Skeletal muscle tissue (tissue), 4 donors: Measurements from ENCODE around the gene HLA-DQA1. TPM values are rescaled to one million over a fixed set of nuclear protein-coding genes. Genes with fewer than 3 reads are reported as not detected.
A peak's percentile ranks its signal among the peaks of the same experiment; 100 is the strongest.
"Not testable (repeated sequence)": the region's sequence is repeated elsewhere in the genome, so short reads cannot be mapped to it uniquely, and the experiment has no call there.

Experiments
- H3K27ac ChIP-seq: one replicate; pipeline ENCODE4 v1.7.0; 2013; ENCODE audit warnings: mild to moderate bottlenecking, low read depth, low read length, inconsistent platforms
- H3K27me3 ChIP-seq, 3 donors: one replicate each; pipeline ENCODE4 v1.7.0; 2013; ENCODE audit warnings: low read length in 3 of 3; ENCODE audit not compliant: control insufficient read depth in 3 of 3, insufficient read depth in 3 of 3
- H3K36me3 ChIP-seq, 3 donors: one replicate each; pipeline ENCODE4 v1.7.0; 2013; ENCODE audit warnings: low read length in 3 of 3; ENCODE audit not compliant: control insufficient read depth in 3 of 3, insufficient read depth in 3 of 3
- H3K4me1 ChIP-seq, 3 donors: one replicate each; pipeline ENCODE4 v1.7.0; 2013; ENCODE audit warnings: low read length in 3 of 3, mild to moderate bottlenecking in 3 of 3; ENCODE audit not compliant: control insufficient read depth in 3 of 3, insufficient read depth in 3 of 3
- H3K4me3 ChIP-seq, 3 donors: one replicate each; pipeline ENCODE4 v1.7.0; 2013; ENCODE audit warnings: low read length in 3 of 3
- H3K9ac ChIP-seq, 3 donors: one replicate each; pipeline ENCODE4 v1.7.0; 2013; ENCODE audit warnings: low read length in 3 of 3, mild to moderate bottlenecking in 3 of 3, moderate library complexity in 2 of 3, low read depth in 1 of 3
- H3K9me3 ChIP-seq, 3 donors: one replicate each; pipeline ENCODE4 v1.7.0; 2013; ENCODE audit warnings: low read length in 3 of 3; ENCODE audit not compliant: control insufficient read depth in 3 of 3
- total RNA-seq: library from RNA; depleted of rRNA; stranded (reverse); fragments of >200 nt; gene quantifications from one replicate; pipeline ENCODE4 v1.2.3, GENCODE V29; 2014
- donor health status: Osteomylitis.

The HLA-DQA1 gene
- total RNA-seq, 1 donor from 2014 or later = 1.0 TPM

DNA sequence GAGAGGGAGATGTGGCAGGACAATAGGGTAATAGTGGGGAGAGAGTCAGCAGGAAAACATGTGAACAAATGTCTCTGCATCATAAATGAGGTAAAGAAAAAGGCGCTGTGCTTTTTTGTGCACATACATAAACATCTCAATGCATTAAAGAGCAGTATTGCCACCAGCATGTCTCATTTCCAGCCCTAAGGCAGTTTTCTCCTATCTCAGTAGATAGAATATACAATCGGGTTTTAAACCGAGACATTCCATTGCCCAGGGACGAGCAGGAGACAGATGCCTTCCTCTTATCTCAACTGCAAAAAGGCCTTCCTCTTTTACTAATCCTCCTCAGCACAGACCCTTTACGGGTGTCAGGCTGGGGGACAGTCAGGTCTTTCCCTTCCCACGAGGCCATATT, 20.1 kb downstream of the HLA-DQA1 start:
- not testable (repeated sequence) for H3K36me3 ChIP-seq, H3K27me3 ChIP-seq, H3K9ac ChIP-seq, H3K4me3 ChIP-seq, H3K4me1 ChIP-seq, H3K27ac ChIP-seq, H3K9me3 ChIP-seq

- not testable (repeated sequence) for H3K9me3 ChIP-seq, H3K4me1 ChIP-seq, H3K4me3 ChIP-seq, H3K9ac ChIP-seq, H3K27me3 ChIP-seq, H3K27ac ChIP-seq, H3K36me3 ChIP-seq
Observed at GRCh38 chr6:32657819-32658218, 20.6 kb downstream of the HLA-DQA1 start.

- H3K4me1 ChIP-seq = no peaks in the 10 kb centered on the region
- H3K27me3 ChIP-seq = peaks cover 0 to 7% (median 0%) of the 10 kb centered on the region in 3 donors
- no peak overlapping the region for H3K4me3 ChIP-seq
- no peak overlapping the region for H3K9ac ChIP-seq
- no peaks in the 10 kb centered on the region for H3K9me3 ChIP-seq
- no peaks in the 10 kb centered on the region for H3K36me3 ChIP-seq
- H3K27ac ChIP-seq = no peak overlapping the region
Observed at GRCh38 chr6:32658268-32658897, 21.2 kb downstream of the HLA-DQA1 start.

DNA sequence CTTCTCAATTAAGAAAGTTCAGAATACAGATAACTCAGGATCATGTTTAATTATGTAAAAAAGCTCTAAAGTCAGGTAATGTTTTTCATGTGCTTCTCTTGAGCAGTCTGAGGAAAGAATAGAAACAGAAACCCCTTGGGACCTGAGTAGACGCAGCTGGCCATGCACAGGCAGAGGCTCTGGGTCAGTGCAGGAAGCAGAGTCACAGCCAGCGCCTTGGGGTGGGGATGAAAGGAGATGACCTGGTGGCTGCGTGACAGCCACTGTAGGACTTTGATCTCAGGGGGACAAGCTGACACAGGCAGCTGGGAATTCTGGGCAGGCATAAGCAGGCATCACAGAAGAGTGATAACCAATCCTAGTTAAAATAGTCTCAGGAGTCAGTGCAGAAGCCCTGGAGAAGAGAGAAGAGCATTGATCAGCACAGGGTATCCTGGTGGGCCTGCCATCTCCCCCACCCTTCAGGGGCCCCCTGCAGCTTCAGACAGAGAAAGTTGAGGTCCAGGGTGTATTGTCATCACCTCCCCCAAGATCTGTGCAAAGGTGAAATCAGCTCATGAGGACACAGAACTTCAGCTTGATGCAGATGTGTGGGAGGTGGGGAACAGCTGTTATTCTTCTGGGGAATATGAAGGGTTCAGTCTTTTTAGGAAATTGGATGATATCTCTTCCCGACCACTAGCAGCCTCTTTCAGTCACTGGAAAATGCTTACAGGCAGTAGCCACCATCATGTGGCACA, 22.8 kb downstream of the HLA-DQA1 start:
- no peak overlapping the region for H3K4me3 ChIP-seq
- H3K4me1 ChIP-seq = no peaks in the 10 kb centered on the region
- no peak overlapping the region for H3K27ac ChIP-seq
- H3K36me3 ChIP-seq = no peaks in the 10 kb centered on the region
- peaks cover 0 to 11% (median 0%) of the 10 kb centered on the region in 3 donors for H3K27me3 ChIP-seq
- H3K9me3 ChIP-seq = no peaks in the 10 kb centered on the region
- H3K9ac ChIP-seq = no peak overlapping the region

DNA sequence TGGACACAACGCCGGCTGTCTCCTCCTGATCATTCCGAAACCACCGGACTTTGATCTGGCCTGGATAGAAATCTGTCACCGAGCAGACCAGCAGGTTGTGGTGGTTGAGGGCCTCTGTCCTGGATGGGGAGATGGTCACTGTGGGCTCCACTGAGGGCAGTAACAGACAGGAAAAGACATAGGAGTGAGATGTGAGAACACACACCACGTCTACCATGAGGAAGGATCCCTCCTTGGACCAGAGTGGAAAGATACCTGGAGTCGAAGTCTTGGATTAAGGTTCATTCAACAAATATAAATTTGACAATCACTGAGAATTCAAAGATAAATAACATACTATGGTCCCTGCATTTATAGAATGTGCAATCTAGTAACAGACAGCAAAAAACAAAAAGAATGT, 24.9 kb downstream of the HLA-DQA1 start:
- Histone ChIP-seq H3K36me3 (no peaks in the 10 kb centered on the region), H3K9ac (no peak overlapping the region), H3K9me3 (no peaks in the 10 kb centered on the region), H3K4me1 (no peaks in the 10 kb centered on the region), H3K27me3 (peaks cover 0 to 14% (median 0%) of the 10 kb centered on the region in 3 donors), H3K27ac (no peak overlapping the region), H3K4me3 (no peak overlapping the region)

GRCh38 chr6:32662836-32663235, 25.6 kb downstream of the HLA-DQA1 start:
- no peaks in the 10 kb centered on the region for H3K36me3 ChIP-seq
- no peak overlapping the region for H3K27ac ChIP-seq

DNA sequence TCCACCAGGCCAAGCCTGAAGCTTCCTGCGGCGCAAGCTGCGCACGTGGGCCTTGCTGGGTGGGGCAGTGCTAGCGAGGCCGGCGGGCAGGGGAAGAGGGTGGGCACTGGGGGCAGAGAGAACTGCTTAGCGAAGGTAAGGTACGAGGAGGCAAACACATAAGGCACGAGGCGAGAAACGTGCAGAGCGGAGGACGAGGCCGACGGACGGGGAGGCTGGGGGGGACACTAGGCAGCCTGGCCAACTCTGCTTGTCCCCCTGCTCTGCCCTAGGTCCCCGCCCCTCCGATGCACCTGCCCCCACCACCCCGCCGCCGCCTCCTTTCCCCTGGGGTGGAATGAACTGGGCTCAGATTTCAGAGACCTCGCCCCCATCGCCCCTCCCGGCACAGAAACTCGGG, 27.1 kb downstream of the HLA-DQA1 start:
- H3K9ac ChIP-seq = no peak overlapping the region
- H3K27ac ChIP-seq = no peak overlapping the region
- H3K4me1 ChIP-seq = no peaks in the 10 kb centered on the region
- H3K27me3 ChIP-seq = peaks cover 0 to 10% (median 2%) of the 10 kb centered on the region in 3 donors
- H3K9me3 ChIP-seq = no peaks in the 10 kb centered on the region
- H3K36me3 ChIP-seq = no peaks in the 10 kb centered on the region
- H3K4me3 ChIP-seq = no peak overlapping the region

More at GRCh38 chr6:32662836-32663235, 25.6 kb downstream of the HLA-DQA1 start:
- Histone ChIP-seq H3K4me3 (no peak overlapping the region), H3K27me3 (peaks cover 0 to 14% (median 0%) of the 10 kb centered on the region in 3 donors), H3K9ac (no peak overlapping the region), H3K4me1 (no peaks in the 10 kb centered on the region), H3K9me3 (no peaks in the 10 kb centered on the region)

DNA sequence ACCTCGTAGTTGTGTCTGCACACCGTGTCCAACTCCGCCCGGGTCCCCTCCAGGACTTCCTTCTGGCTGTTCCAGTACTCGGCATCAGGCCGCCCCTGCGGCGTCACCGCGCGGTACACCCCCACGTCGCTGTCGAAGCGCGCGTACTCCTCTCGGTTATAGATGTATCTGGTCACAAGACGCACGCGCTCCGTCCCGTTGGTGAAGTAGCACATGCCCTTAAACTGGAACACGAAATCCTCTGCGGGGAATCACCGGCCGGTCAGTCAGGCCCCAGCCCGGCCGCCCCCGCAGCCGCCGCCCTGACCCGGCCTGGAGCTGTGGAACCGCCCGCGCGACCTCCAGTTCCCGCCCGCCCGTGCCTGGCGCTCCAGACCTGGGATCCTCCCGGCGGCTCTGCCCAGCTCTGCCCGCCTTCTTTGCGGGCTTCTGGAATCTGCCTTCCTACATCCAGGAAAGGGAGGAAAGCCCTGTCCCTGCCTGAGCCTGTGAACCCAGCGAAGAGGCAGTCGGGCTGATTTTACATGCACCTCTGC, 27.7 kb downstream of the HLA-DQA1 start:
- Histone ChIP-seq H3K9ac (no peak overlapping the region), H3K4me3 (peak overlapping the region in 1 of 3 donors; percentile 65), H3K9me3 (no peaks in the 10 kb centered on the region), H3K4me1 (no peaks in the 10 kb centered on the region), H3K27me3 (peaks cover 0 to 10% (median 2%) of the 10 kb centered on the region in 3 donors), H3K27ac (no peak overlapping the region), H3K36me3 (no peaks in the 10 kb centered on the region)

- no peaks in the 10 kb centered on the region for H3K36me3 ChIP-seq
- peak overlapping the region in 1 of 3 donors; percentile 68 for H3K9ac ChIP-seq
- H3K4me1 ChIP-seq = no peaks in the 10 kb centered on the region
- no peaks in the 10 kb centered on the region for H3K9me3 ChIP-seq
- H3K27ac ChIP-seq = no peak overlapping the region
- peak overlapping the region in 1 of 3 donors; percentile 65 for H3K4me3 ChIP-seq
- peaks cover 0 to 10% (median 2%) of the 10 kb centered on the region in 3 donors for H3K27me3 ChIP-seq
Observed at GRCh38 chr6:32665661-32666060, 28.5 kb downstream of the HLA-DQA1 start.
